Endothelial cell of umbilical vein (primary cell): ENCODE results near the gene CUX1. TPM values are rescaled to one million over a fixed set of nuclear protein-coding genes. Genes with fewer than 3 reads are reported as not detected.

Source experiments
- BruUV-seq: library from RNA; stranded (reverse); fragments of 400-500 nt; replicated peaks from 2 replicates; lab custom pipeline; 2021; lab: Mats Ljungman, UMichigan
- CTCF ChIA-PET: fragments of 300-600, 350-600 bp; sonication (Branson Sonifier 250); formaldehyde crosslinking; loops from one replicate; lab custom pipeline; 2021; ENCODE audit warnings: antibody characterized with exemption, inconsistent platforms; lab: Charles Lee
- POLR2A ChIA-PET: fragments of 300-600, 350-600 bp; sonication (Branson Sonifier 250); formaldehyde crosslinking; loops from one replicate; lab custom pipeline; 2021; ENCODE audit warnings: antibody characterized with exemption, inconsistent platforms; lab: Charles Lee
- DNase-seq: peaks from one replicate; pipeline ENCODE4 v3.0.0-alpha.2; 2011; ENCODE audit warnings: low read depth, low spot score
- FAIRE-seq: peaks from 2 replicates; lab custom pipeline; 2011; peaks lifted over from hg19 to GRCh38; lab: Jason Lieb, UNC
- H2AFZ ChIP-seq: 2 replicates; pipeline ENCODE4 v1.6.0; 2012; ENCODE audit warnings: low read depth, low read length, control low read depth, inconsistent platforms
- H3K27ac ChIP-seq: 2 replicates; pipeline ENCODE4 v1.5.1; 2011; ENCODE audit warnings: low read depth, mild to moderate bottlenecking, control low read depth, low read length, moderate library complexity; ENCODE audit not compliant: insufficient read depth
- H3K27me3 ChIP-seq, 2 experiments: 2 replicates each; pipeline versions ENCODE4 v1.6.0 to v1.6.1; 2011; ENCODE audit warnings: low read length in 2 of 2, mixed read lengths in 1 of 2; ENCODE audit not compliant: control insufficient read depth in 2 of 2, insufficient read depth in 2 of 2
- H3K36me3 ChIP-seq, 2 experiments: 2 replicates in 1 of 2; 3 replicates in 1 of 2; pipeline ENCODE4 v1.5.1; 2011; ENCODE audit warnings: low read length in 2 of 2, mild to moderate bottlenecking in 1 of 2, moderate library complexity in 1 of 2; ENCODE audit not compliant: control insufficient read depth in 2 of 2, insufficient read depth in 2 of 2; ENCODE audit errors: extremely low read depth in 1 of 2
- H3K4me1 ChIP-seq: 3 replicates; pipeline ENCODE4 v1.5.1; 2011; ENCODE audit warnings: mild to moderate bottlenecking, low read length; ENCODE audit not compliant: control insufficient read depth, insufficient read depth; ENCODE audit errors: extremely low read depth
- H3K4me2 ChIP-seq: 2 replicates; pipeline ENCODE4 v1.6.1; 2011; ENCODE audit warnings: low read length, control low read depth, mixed read lengths; ENCODE audit not compliant: insufficient read depth
- H3K4me3 ChIP-seq, 3 experiments: fragments of 200-600 bp in 1 of 3; sonication (generic), shearing (Covaris generic) in 1 of 3; replicated peaks in 1 of 3; 2 replicates each; pipeline ENCODE4 v1.5.1; 2011 to 2016; ENCODE audit warnings: control low read depth in 3 of 3, low read length in 3 of 3, mild to moderate bottlenecking in 2 of 3, inconsistent platforms in 1 of 3, low read depth in 1 of 3, moderate library complexity in 1 of 3; ENCODE audit not compliant: insufficient read depth in 1 of 3
- H3K79me2 ChIP-seq: 2 replicates; pipeline ENCODE4 v1.6.0; 2012; ENCODE audit warnings: low read length, inconsistent platforms; ENCODE audit not compliant: control insufficient read depth, insufficient read depth
- H3K9ac ChIP-seq: replicated peaks from 2 replicates; pipeline ENCODE3; 2011; ENCODE audit warnings: low read length, control low read depth; ENCODE audit not compliant: insufficient read depth; ENCODE audit errors: extremely low read depth
- H3K9me1 ChIP-seq: replicated peaks from 3 replicates; pipeline ENCODE4 v1.6.0; 2011; ENCODE audit warnings: mild to moderate bottlenecking, low read length; ENCODE audit not compliant: control insufficient read depth, insufficient read depth; ENCODE audit errors: extremely low read depth
- H3K9me3 ChIP-seq: replicated peaks from 2 replicates; pipeline ENCODE4 v1.5.1; 2012; ENCODE audit warnings: low read length, inconsistent platforms; ENCODE audit not compliant: control insufficient read depth, insufficient read depth
- H4K20me1 ChIP-seq: replicated peaks from 2 replicates; pipeline ENCODE3; 2011; ENCODE audit warnings: mild to moderate bottlenecking, low read length; ENCODE audit not compliant: control insufficient read depth, insufficient read depth; ENCODE audit errors: extremely low read depth
- EZH2 ChIP-seq: IDR thresholded peaks from 2 replicates; pipeline ENCODE4 v1.6.1; 2012; ENCODE audit warnings: borderline replicate concordance, low read depth, mild to moderate bottlenecking, moderate library complexity, low read length, inconsistent platforms; ENCODE audit not compliant: severe bottlenecking
- FOS ChIP-seq: IDR thresholded peaks from 2 replicates; pipeline ENCODE4 v1.6.1; 2011; ENCODE audit warnings: mild to moderate bottlenecking, low read length, moderate library complexity, borderline replicate concordance; ENCODE audit not compliant: insufficient read depth
- GATA2 ChIP-seq: IDR thresholded peaks from 2 replicates; pipeline ENCODE4 v1.7.0; 2011; ENCODE audit warnings: low read depth, mild to moderate bottlenecking, moderate library complexity, mixed read lengths, low read length; ENCODE audit not compliant: insufficient read length, insufficient read depth
- JUN ChIP-seq: IDR thresholded peaks from 2 replicates; pipeline ENCODE4 v1.6.1; 2011; ENCODE audit warnings: borderline replicate concordance, low read depth; ENCODE audit not compliant: insufficient read length, insufficient read depth
- MAX ChIP-seq: IDR thresholded peaks from 2 replicates; pipeline ENCODE4 v1.6.1; 2011; ENCODE audit not compliant: insufficient read depth, insufficient read length
- MYC ChIP-seq: IDR thresholded peaks from one replicate; pipeline ENCODE4 v1.6.1; 2011; ENCODE audit warnings: mild to moderate bottlenecking, low read depth, low read length
- POLR2A ChIP-seq: IDR thresholded peaks from 2 replicates; pipeline ENCODE4 v1.6.1; 2012; ENCODE audit warnings: low read depth, mild to moderate bottlenecking, control low read depth, low read length
- POLR2AphosphoS5 ChIP-seq: IDR thresholded peaks from 2 replicates; pipeline ENCODE4 v1.6.1; 2012; ENCODE audit warnings: low read depth, mild to moderate bottlenecking, control low read depth, low read length, moderate library complexity; ENCODE audit not compliant: insufficient read depth
- dilution Hi-C: fragments of 300-500 bp; cut with MboI; formaldehyde crosslinking; loops from one replicate; pipeline ENCODE4 v1.15.0; 2019; ENCODE audit warnings: low sequenced_read_pairs; ENCODE audit not compliant: extremely low pct_ligation_motif_present
- intact Hi-C: fragments of 100-400 bp; cut with micrococcal nuclease; formaldehyde crosslinking; loops from one replicate; pipeline ENCODE4 v1.10.0; 2022
- polyA plus RNA-seq, 4 experiments: library from polyadenylated mRNA; depleted of rRNA in 3 of 4; stranded (reverse) in 3 of 4; unstranded in 1 of 4; fragments of >200 nt; gene quantifications; 2 replicates each; pipeline versions ENCODE4 v1.2.1 to v1.2.3, GENCODE V29; 2011 to 2012; ENCODE audit warnings: missing spikeins in 1 of 4
- total RNA-seq: library from RNA; stranded (reverse); gene quantifications from 2 replicates; pipeline ENCODE4 v1.2.3, GENCODE V29; 2021

CUX1 gene
- total and polyA plus RNA-seq, 2 donors (not counting 3 experiments of a cell fraction or from before 2014, with no cell fraction given): 13.8 to 49.8 TPM

GRCh38 chr7:101812595-101812994 is 4.8 kb upstream of the CUX1 start:
- TF ChIP-seq EZH2 (no peak), JUN (no peak), MYC (no peak), FOS (no peak), POLR2A (no peak), POLR2AphosphoS5 (no peak), GATA2 (no peak), MAX (no peak)
- H3K9me1 ChIP-seq: no peaks in the 10 kb centered on the region
- dilution Hi-C loops: no loop called here
- no peaks in the 10 kb centered on the region for H3K9me3 ChIP-seq
- H3K4me1 ChIP-seq: peaks cover 11% of the 10 kb centered on the region
- H3K27ac ChIP-seq: no peak overlapping the region
- intact Hi-C loops: loop anchor here (10.0 kb wide), 2 partner anchors 268 to 312 kb away; no protein-coding TSS in a partner anchor
- H3K36me3 ChIP-seq: no peaks in the 10 kb centered on the region
- no peak overlapping the region for H3K9ac ChIP-seq
- no peak overlapping the region for H3K4me2 ChIP-seq
- H3K27me3 ChIP-seq: no peaks in the 10 kb centered on the region
- no peak overlapping the region for H2AFZ ChIP-seq
- H3K79me2 ChIP-seq: peaks cover 3% of the 10 kb centered on the region
- no peak overlapping the region for H3K4me3 ChIP-seq
- DNase-seq: no peak
- POLR2A ChIA-PET: no interaction called here
- H4K20me1 ChIP-seq: no peaks in the 10 kb centered on the region
- FAIRE-seq: no peak
- BruUV-seq: no TSS peak
- CTCF ChIA-PET: interaction anchor here (0.7 to 1.3 kb wide), 2 partner anchors 124 to 210 kb away, joined by 3 to 4 read pairs; no protein-coding TSS in a partner anchor
